Transverse colon (tissue), 4 donors: Measurements from ENCODE around the gene KLHL42. TPM values are rescaled to one million over a fixed set of nuclear protein-coding genes. Genes with fewer than 3 reads are reported as not detected.
"Not testable (repeated sequence)": the region's sequence is repeated elsewhere in the genome, so short reads cannot be mapped to it uniquely, and the experiment has no call there.

Source experiments
- DNase-seq: peaks from one replicate; pipeline ENCODE4 v3.0.0-alpha.2; 2019
- H3K27ac ChIP-seq, 4 donors: fragments of 200-600 bp; sonication (generic); 2 replicates each; pipeline ENCODE4 v1.5.1; 2016 to 2018; ENCODE audit warnings: inconsistent platforms in 4 of 4
- H3K27me3 ChIP-seq: fragments of 200-600 bp; sonication (generic); 2 replicates; pipeline ENCODE4 v1.5.1; 2017; ENCODE audit warnings: inconsistent platforms
- H3K36me3 ChIP-seq, 4 donors: fragments of 200-600 bp; sonication (generic); 2 replicates each; pipeline ENCODE4 v1.5.1; 2017 to 2019; ENCODE audit warnings: inconsistent platforms in 4 of 4
- H3K4me1 ChIP-seq, 4 donors: fragments of 200-600 bp; sonication (generic); 2 replicates each; pipeline ENCODE4 v1.5.1; 2017 to 2020; ENCODE audit warnings: inconsistent platforms in 4 of 4
- H3K4me3 ChIP-seq, 4 donors: fragments of 200-600 bp; sonication (generic); 1 replicate in 1 of 4; 2 replicates in 3 of 4; pipeline versions ENCODE4 v1.5.1 to v1.6.1; 2017 to 2019; ENCODE audit warnings: inconsistent platforms in 4 of 4
- H3K9me3 ChIP-seq, 2 donors: fragments of 200-600 bp; sonication (generic); 2 replicates each; pipeline ENCODE4 v1.5.1; 2017 to 2019; ENCODE audit warnings: inconsistent platforms in 2 of 2
- EP300 ChIP-seq: sonication (generic); formaldehyde crosslinking; IDR thresholded peaks from one replicate; pipeline ENCODE4 v1.6.1; 2017; ENCODE audit warnings: antibody characterized with exemption, low read depth
- POLR2A ChIP-seq: fragments of 450-650 bp; IDR thresholded peaks from one replicate; pipeline ENCODE4 v1.6.1; 2016; ENCODE audit warnings: antibody characterized with exemption, mild to moderate bottlenecking, moderate library complexity
- POLR2AphosphoS5 ChIP-seq, 3 donors: sonication (generic); formaldehyde crosslinking; IDR thresholded peaks; one replicate each; pipeline ENCODE4 v1.6.1; 2016; ENCODE audit warnings: antibody characterized with exemption in 3 of 3
- WGBS, 2 donors: methylation state at CpG; one replicate each; pipeline ENCODE4 v1.1.5; 2018; ENCODE audit warnings: low coverage in 1 of 2; 5-methylcytosine and 5-hydroxymethylcytosine counted together
- in situ Hi-C, 4 donors: fragments of 200-750 bp; cut with MboI; loops; one replicate each; pipeline versions ENCODE4 v1.15.0 to v1.15.1; 2017; ENCODE audit warnings: low sequenced_read_pairs in 3 of 4, low pct_ligation_motif_present in 1 of 4, low pct_unique_long_range_greater_than_20kb in 1 of 4
- intact Hi-C: fragments of 100-400 bp; cut with DNase I; formaldehyde crosslinking; loops from one replicate; pipeline ENCODE4 v1.15.1; 2023; ENCODE audit warnings: low total_unique reads
- total RNA-seq, 4 donors: library from RNA; depleted of rRNA; stranded (reverse); fragments of >200 nt; gene quantifications; one replicate each; pipeline ENCODE4 v1.1.0, GENCODE V29; 2016
- TF ChIP-seq, protein P1 (sequence below), 5 experiments: fragments of 200-600 bp in 3 of 5; fragments of 450-650 bp in 2 of 5; sonication (generic) in 3 of 5; IDR thresholded peaks; 1 replicate in 2 of 5; 2 replicates in 3 of 5; pipeline ENCODE4 v1.5.1; 2016 to 2017; ENCODE audit warnings: antibody characterized with exemption in 5 of 5, inconsistent platforms in 3 of 5, mild to moderate bottlenecking in 2 of 5, moderate library complexity in 1 of 5

Gene KLHL42
- total RNA-seq, 4 donors from 2014 or later: 14.7 to 104 (median 47.3) TPM

GRCh38 chr12:27743601-27744000, 36.4 kb upstream of the KLHL42 start:
- peaks cover 9 to 26% (median 16%) of the 10 kb centered on the region in 4 donors for H3K4me1 ChIP-seq
- TF ChIP-seq POLR2AphosphoS5 (IDR thresholded peaks at IDR 0.05): no peak
- no peak for TF ChIP-seq EP300
- TF ChIP-seq, protein P1, sequence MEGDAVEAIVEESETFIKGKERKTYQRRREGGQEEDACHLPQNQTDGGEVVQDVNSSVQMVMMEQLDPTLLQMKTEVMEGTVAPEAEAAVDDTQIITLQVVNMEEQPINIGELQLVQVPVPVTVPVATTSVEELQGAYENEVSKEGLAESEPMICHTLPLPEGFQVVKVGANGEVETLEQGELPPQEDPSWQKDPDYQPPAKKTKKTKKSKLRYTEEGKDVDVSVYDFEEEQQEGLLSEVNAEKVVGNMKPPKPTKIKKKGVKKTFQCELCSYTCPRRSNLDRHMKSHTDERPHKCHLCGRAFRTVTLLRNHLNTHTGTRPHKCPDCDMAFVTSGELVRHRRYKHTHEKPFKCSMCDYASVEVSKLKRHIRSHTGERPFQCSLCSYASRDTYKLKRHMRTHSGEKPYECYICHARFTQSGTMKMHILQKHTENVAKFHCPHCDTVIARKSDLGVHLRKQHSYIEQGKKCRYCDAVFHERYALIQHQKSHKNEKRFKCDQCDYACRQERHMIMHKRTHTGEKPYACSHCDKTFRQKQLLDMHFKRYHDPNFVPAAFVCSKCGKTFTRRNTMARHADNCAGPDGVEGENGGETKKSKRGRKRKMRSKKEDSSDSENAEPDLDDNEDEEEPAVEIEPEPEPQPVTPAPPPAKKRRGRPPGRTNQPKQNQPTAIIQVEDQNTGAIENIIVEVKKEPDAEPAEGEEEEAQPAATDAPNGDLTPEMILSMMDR (IDR thresholded peaks at IDR 0.05): no peak
- no peak for TF ChIP-seq POLR2A
- in situ Hi-C loops (loop anchor here in 1 of 4 donors (25.0 kb wide), 1 partner anchor 194 kb away; no protein-coding TSS in a partner anchor), intact Hi-C loops (no loop called here)
- no peaks in the 10 kb centered on the region for H3K9me3 ChIP-seq
- peaks cover 0 to 6% (median 0%) of the 10 kb centered on the region in 4 donors for H3K36me3 ChIP-seq
- WGBS, 2 donors: 99 to 100% methylated on average over 3 to 5 of the region's 5 CpGs
- H3K27ac ChIP-seq: no peak overlapping the region
- no peak for DNase-seq
- no peak overlapping the region for H3K4me3 ChIP-seq
- H3K27me3 ChIP-seq: no peaks in the 10 kb centered on the region

DNA sequence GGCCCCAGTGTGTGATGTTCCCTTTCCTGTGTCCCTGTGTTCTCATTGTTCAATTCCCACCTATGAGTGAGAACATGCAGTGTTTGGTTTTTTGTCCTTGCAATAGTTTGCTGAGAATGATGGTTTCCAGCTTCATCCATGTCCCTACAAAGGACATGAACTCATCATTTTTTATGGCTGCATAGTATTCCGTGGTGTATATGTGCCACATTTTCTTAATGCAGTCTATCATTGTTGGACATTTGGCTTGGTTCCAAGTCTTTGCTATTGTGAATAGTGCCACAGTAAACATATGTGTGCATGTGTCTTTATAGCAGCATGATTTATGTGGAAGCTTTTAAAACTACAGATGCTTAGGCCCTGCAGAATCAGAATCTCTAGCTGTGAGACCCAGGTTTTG, 34.3 kb upstream of the KLHL42 start:
- in situ Hi-C loops: loop anchor here in 1 of 4 donors (25.0 kb wide), 1 partner anchor 192 kb away; no protein-coding TSS in a partner anchor
- intact Hi-C loops, H3K9me3 ChIP-seq, H3K27me3 ChIP-seq, H3K36me3 ChIP-seq, H3K4me3 ChIP-seq, DNase-seq: not testable (repeated sequence)
- 82% methylated on average over 1 of the region's 1 CpG; no CpG with 5 or more reads in 1 of the 2 donors for WGBS, 2 donors
- Histone ChIP-seq H3K4me1 (peaks cover 9 to 28% (median 18%) of the 10 kb centered on the region in 4 donors), H3K27ac (peak overlapping the region in 1 of 4 donors; percentile 69)

- H3K9me3 ChIP-seq: no peaks in the 10 kb centered on the region
- WGBS, 2 donors: 59 to 61% methylated on average over 3 of the region's 3 CpGs
- no peak overlapping the region for H3K4me3 ChIP-seq
- peak overlapping the region; percentile 69 to 79 (median 74) for H3K27ac ChIP-seq
- DNase-seq: no peak
- TF ChIP-seq POLR2AphosphoS5 (IDR thresholded peaks at IDR 0.05): no peak
- no peak for TF ChIP-seq POLR2A
- TF ChIP-seq EP300: no peak
- TF ChIP-seq, protein P1 (IDR thresholded peaks at IDR 0.05): no peak
- peaks cover 9 to 36% (median 20%) of the 10 kb centered on the region in 4 donors for H3K4me1 ChIP-seq
- no peaks in the 10 kb centered on the region for H3K36me3 ChIP-seq
- intact Hi-C loops: no loop called here
- no peaks in the 10 kb centered on the region for H3K27me3 ChIP-seq
- in situ Hi-C loops: loop anchor here in 1 of 4 donors (25.0 kb wide), 1 partner anchor 190 kb away; no protein-coding TSS in a partner anchor
Observed at GRCh38 chr12:27747111-27747820, 32.8 kb upstream of the KLHL42 start.

DNA sequence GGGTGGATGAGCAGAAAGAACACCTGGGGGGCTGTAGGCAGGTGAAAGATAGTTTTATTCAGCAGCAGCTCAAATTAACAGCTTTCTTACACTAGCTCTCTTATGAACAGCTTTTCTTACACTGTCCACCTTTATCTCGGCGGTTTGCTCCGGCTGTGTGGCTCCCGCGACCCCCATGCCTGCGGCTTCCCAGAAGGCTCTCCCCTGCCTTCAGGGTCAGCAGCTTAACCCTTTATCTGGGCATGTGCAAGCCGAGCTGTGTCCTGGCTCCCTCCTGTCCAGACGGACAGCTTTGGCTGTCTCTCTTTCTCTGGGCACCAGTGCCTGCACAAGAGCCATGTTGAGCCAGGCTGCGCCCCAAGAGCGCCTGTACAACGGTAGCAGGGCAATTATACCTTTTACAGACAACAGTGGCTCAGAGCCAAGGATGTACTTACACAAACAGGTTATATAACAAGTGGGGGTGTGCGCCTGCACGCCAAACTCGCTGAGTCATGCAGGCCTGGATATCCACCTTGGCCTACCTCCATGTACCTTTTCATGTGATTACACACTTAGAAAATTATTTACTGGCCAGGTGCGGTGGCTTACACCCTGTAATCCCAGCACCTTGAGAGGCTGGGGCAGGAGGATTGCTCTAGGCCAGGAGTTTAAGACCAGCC, 28.5 kb upstream of the KLHL42 start:
- DNase-seq: peak; percentile 87
- peak overlapping the region; percentile 55 to 75 (median 64) for H3K27ac ChIP-seq

More for the DNA sequence above, 28.5 kb upstream of the KLHL42 start:
- no peak overlapping the region for H3K4me3 ChIP-seq
- in situ Hi-C loops (no loop called here), intact Hi-C loops (no loop called here)
- H3K27me3 ChIP-seq: no peaks in the 10 kb centered on the region
- TF ChIP-seq POLR2A (no peak), EP300 (no peak), POLR2AphosphoS5 (IDR thresholded peaks at IDR 0.05) (peak in 2 of 3 donors; percentile 73 to 84)
- TF ChIP-seq, protein P1 (IDR thresholded peaks at IDR 0.05): no peak
- peaks cover 0 to 10% (median 3%) of the 10 kb centered on the region in 4 donors for H3K36me3 ChIP-seq
- no peaks in the 10 kb centered on the region for H3K9me3 ChIP-seq
- peaks cover 9 to 63% (median 26%) of the 10 kb centered on the region in 4 donors for H3K4me1 ChIP-seq
- 72% methylated on average over 15 of the region's 15 CpGs; no CpG with 5 or more reads in 1 of the 2 donors for WGBS, 2 donors
